Keratinocyte (primary cell): Measurements from ENCODE around the gene EMX2.

Source experiments
- EZH2 ChIP-seq: IDR thresholded peaks from one replicate; pipeline ENCODE4 v1.6.1; 2012; ENCODE audit warnings: inconsistent platforms, mild to moderate bottlenecking, low read length, moderate library complexity
- TF ChIP-seq, protein P1 (sequence below), 3 experiments: IDR thresholded peaks in 1 of 3; conservative IDR thresholded peaks in 1 of 3; optimal IDR thresholded peaks in 1 of 3; 2 replicates in 2 of 3; 3 replicates in 1 of 3; pipeline versions ENCODE3 to v1.5.1; 2011; ENCODE audit warnings: low read length in 3 of 3, mild to moderate bottlenecking in 3 of 3, moderate library complexity in 2 of 3, control low read depth in 1 of 3, inconsistent platforms in 1 of 3; ENCODE audit not compliant: insufficient read depth in 2 of 3; ENCODE audit errors: extremely low read depth in 1 of 3

DNA sequence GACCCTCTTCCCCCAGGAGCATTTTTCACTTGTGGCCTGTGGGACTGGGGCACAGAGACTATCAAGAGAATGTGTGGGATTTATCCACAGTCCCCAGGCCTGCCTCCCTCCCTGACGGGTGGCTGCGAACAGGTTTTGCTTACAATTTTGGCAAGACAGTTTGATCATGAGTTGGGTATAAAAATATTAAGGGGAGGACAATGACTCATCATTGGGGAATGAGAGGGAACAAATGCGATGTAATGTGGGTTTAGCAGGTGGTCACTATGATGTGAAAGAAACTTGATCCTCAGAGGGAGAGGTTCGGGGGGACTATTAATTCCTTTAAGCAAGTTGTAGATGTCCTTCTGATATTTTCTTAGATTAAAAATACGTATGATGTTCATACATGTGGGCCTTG, 52.2 kb downstream of the EMX2 start:
- no peak for TF ChIP-seq EZH2
- TF ChIP-seq, protein P1, sequence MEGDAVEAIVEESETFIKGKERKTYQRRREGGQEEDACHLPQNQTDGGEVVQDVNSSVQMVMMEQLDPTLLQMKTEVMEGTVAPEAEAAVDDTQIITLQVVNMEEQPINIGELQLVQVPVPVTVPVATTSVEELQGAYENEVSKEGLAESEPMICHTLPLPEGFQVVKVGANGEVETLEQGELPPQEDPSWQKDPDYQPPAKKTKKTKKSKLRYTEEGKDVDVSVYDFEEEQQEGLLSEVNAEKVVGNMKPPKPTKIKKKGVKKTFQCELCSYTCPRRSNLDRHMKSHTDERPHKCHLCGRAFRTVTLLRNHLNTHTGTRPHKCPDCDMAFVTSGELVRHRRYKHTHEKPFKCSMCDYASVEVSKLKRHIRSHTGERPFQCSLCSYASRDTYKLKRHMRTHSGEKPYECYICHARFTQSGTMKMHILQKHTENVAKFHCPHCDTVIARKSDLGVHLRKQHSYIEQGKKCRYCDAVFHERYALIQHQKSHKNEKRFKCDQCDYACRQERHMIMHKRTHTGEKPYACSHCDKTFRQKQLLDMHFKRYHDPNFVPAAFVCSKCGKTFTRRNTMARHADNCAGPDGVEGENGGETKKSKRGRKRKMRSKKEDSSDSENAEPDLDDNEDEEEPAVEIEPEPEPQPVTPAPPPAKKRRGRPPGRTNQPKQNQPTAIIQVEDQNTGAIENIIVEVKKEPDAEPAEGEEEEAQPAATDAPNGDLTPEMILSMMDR (optimal IDR thresholded peaks at IDR 0.05 in 1 of 3, IDR thresholded peaks at IDR 0.05 in 1 of 3, conservative IDR thresholded peaks at IDR 0.05 in 1 of 3; ENCODE audit: extremely low read depth in 1 of 3, insufficient read depth in 2 of 3, low read length in 3 of 3), result no peak
